Tibial nerve (tissue), 4 donors: ENCODE results near the gene PRDM1.

Experiments
- CTCF ChIP-seq, 5 experiments: fragments of 200-600 bp in 3 of 5; fragments of 450-650 bp in 2 of 5; sonication (generic) in 3 of 5; IDR thresholded peaks; one replicate each; pipeline ENCODE4 v1.5.1; 2016 to 2019; ENCODE audit warnings: antibody characterized with exemption in 5 of 5, mild to moderate bottlenecking in 3 of 5, moderate library complexity in 2 of 5
- EP300 ChIP-seq, 2 donors: sonication (generic); formaldehyde crosslinking; IDR thresholded peaks; one replicate each; pipeline ENCODE4 v1.6.1; 2017; ENCODE audit warnings: antibody characterized with exemption in 2 of 2, mild to moderate bottlenecking in 1 of 2
- POLR2A ChIP-seq, 2 donors: fragments of 450-650 bp; IDR thresholded peaks; one replicate each; pipeline ENCODE4 v1.6.1; 2017; ENCODE audit warnings: antibody characterized with exemption in 2 of 2, mild to moderate bottlenecking in 2 of 2, moderate library complexity in 2 of 2

GRCh38 chr6:106110164-106110826 lies 24.2 kb downstream of the PRDM1 start:
- TF ChIP-seq CTCF (IDR thresholded peaks at IDR 0.05), result no peak
- no peak for TF ChIP-seq POLR2A (IDR thresholded peaks at IDR 0.05)
- TF ChIP-seq EP300 (IDR thresholded peaks at IDR 0.05), result no peak
